Esophagus muscularis mucosa (tissue), 4 donors: ENCODE data around the gene MPIG6B.

Source experiments
- EP300 ChIP-seq: sonication (generic); formaldehyde crosslinking; IDR thresholded peaks from one replicate; pipeline ENCODE4 v1.6.1; 2017; ENCODE audit warnings: antibody characterized with exemption
- POLR2A ChIP-seq: fragments of 450-650 bp; IDR thresholded peaks from one replicate; pipeline ENCODE4 v1.6.1; 2017; ENCODE audit warnings: antibody characterized with exemption, moderate library complexity, mild to moderate bottlenecking, low read depth
- POLR2AphosphoS5 ChIP-seq, 2 donors: sonication (generic); formaldehyde crosslinking; IDR thresholded peaks; one replicate each; pipeline ENCODE4 v1.6.1; 2017; ENCODE audit warnings: antibody characterized with exemption in 2 of 2
- TF ChIP-seq, protein P1 (sequence below), 3 experiments: fragments of 200-600 bp in 2 of 3; fragments of 450-650 bp in 1 of 3; sonication (generic) in 2 of 3; IDR thresholded peaks; one replicate each; pipeline ENCODE4 v1.5.1; 2017 to 2019; ENCODE audit warnings: antibody characterized with exemption in 3 of 3, mild to moderate bottlenecking in 2 of 3, moderate library complexity in 1 of 3

DNA sequence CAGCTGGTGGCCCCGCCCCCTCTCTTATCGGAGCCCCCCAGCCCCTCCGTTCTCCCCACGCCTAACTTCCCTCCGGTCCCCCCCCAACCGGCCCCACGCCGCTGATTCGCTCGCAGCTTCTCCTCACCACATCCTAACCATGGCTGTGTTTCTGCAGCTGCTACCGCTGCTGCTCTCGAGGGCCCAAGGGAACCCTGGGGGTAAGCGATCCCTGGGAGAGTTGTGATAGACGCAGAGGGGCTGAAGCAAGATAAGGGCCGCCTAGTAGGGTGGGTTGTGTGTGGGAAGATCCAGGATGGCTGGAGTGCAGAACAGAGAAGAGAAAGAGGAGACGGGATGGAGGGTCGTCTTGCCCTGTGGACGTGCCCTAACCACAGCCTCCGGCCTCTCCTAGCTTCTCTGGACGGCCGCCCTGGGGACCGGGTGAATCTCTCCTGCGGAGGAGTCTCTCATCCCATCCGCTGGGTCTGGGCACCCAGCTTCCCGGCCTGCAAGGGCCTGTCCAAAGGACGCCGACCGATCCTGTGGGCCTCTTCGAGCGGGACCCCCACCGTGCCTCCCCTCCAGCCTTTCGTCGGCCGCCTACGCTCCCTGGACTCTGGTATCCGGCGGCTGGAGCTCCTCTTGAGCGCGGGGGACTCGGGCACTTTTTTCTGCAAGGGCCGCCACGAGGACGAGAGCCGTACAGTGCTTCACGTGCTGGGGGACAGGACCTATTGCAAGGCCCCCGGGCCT is at the start of gene MPIG6B:
- no peak for TF ChIP-seq POLR2A
- TF ChIP-seq, protein P1, sequence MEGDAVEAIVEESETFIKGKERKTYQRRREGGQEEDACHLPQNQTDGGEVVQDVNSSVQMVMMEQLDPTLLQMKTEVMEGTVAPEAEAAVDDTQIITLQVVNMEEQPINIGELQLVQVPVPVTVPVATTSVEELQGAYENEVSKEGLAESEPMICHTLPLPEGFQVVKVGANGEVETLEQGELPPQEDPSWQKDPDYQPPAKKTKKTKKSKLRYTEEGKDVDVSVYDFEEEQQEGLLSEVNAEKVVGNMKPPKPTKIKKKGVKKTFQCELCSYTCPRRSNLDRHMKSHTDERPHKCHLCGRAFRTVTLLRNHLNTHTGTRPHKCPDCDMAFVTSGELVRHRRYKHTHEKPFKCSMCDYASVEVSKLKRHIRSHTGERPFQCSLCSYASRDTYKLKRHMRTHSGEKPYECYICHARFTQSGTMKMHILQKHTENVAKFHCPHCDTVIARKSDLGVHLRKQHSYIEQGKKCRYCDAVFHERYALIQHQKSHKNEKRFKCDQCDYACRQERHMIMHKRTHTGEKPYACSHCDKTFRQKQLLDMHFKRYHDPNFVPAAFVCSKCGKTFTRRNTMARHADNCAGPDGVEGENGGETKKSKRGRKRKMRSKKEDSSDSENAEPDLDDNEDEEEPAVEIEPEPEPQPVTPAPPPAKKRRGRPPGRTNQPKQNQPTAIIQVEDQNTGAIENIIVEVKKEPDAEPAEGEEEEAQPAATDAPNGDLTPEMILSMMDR (IDR thresholded peaks at IDR 0.05) = no peak
- TF ChIP-seq EP300 = no peak
- no peak for TF ChIP-seq POLR2AphosphoS5 (IDR thresholded peaks at IDR 0.05)
